NCI-H2107 treated with DMSO at 0.1 percent for 48 hours (cell line): Measurements from ENCODE around the gene KCNC4.

Source experiments
- DNase-seq: peaks from one replicate; lab custom pipeline; 2025; ENCODE audit not compliant: unreplicated experiment; lab: John Stamatoyannopoulos, UW

Gene KCNC4

GRCh38 chr1:110211496-110212168, 1.5 kb downstream of the KCNC4 start:
- DNase-seq: peak; percentile 9

GRCh38 chr1:110212169-110213142, 2.3 kb downstream of the KCNC4 start:
- DNase-seq: peak; percentile 49

- no peak for DNase-seq
These were observed 3.0 kb downstream of the KCNC4 start for GRCh38 chr1:110213143-110213540.

- no peak for DNase-seq
These were observed 4.6 kb downstream of the KCNC4 start for GRCh38 chr1:110214454-110215404.

GRCh38 chr1:110215621-110216515, 5.8 kb downstream of the KCNC4 start:
- no peak for DNase-seq

- DNase-seq: no peak
These were observed 6.8 kb downstream of the KCNC4 start for GRCh38 chr1:110216844-110217444.

GRCh38 chr1:110218137-110218536, 8.0 kb downstream of the KCNC4 start:
- DNase-seq: no peak

- DNase-seq: no peak
These were observed 8.6 kb downstream of the KCNC4 start for GRCh38 chr1:110218739-110219138.

GRCh38 chr1:110220324-110220723, 10.2 kb downstream of the KCNC4 start:
- DNase-seq: no peak

- DNase-seq: no peak
These were observed 11.0 kb downstream of the KCNC4 start for GRCh38 chr1:110221119-110221518.

GRCh38 chr1:110223127-110223526, 13.0 kb downstream of the KCNC4 start:
- no peak for DNase-seq

GRCh38 chr1:110223581-110223980, 13.5 kb downstream of the KCNC4 start:
- no peak for DNase-seq

GRCh38 chr1:110224240-110224995, 14.3 kb downstream of the KCNC4 start:
- DNase-seq: no peak

- no peak for DNase-seq
These were observed 15.1 kb downstream of the KCNC4 start for GRCh38 chr1:110225212-110225611.

GRCh38 chr1:110225756-110226404, 15.8 kb downstream of the KCNC4 start:
- no peak for DNase-seq

GRCh38 chr1:110227774-110228173, 17.7 kb downstream of the KCNC4 start:
- DNase-seq: no peak

GRCh38 chr1:110228381-110228780, 18.3 kb downstream of the KCNC4 start:
- no peak for DNase-seq

GRCh38 chr1:110228869-110229268, 18.8 kb downstream of the KCNC4 start:
- no peak for DNase-seq
